Panc1 (cell line): ENCODE results near the gene BTBD9. TPM values are rescaled to one million over a fixed set of nuclear protein-coding genes. Genes with fewer than 3 reads are reported as not detected.
A peak's percentile ranks its signal among the peaks of the same experiment; 100 is the strongest.

ENCODE experiments used
- ATAC-seq: fragments of 200-7000 bp; cut with Tn5 transposase; 2 replicates; pipeline ENCODE4 v1.9.1; 2020; ENCODE audit warnings: mild to moderate bottlenecking, moderate library complexity
- BruUV-seq: library from RNA; stranded (reverse); fragments of 400-500 nt; replicated peaks from 2 replicates; lab custom pipeline; 2021; lab: Mats Ljungman, UMichigan
- CTCF ChIA-PET: fragments of 300-600 bp; sonication (Branson Sonifier 250); formaldehyde crosslinking; loops from one replicate; lab custom pipeline; 2022; ENCODE audit warnings: antibody characterized with exemption; lab: Charles Lee
- POLR2A ChIA-PET: fragments of 300-600 bp; sonication (Branson Sonifier 250); formaldehyde crosslinking; loops from one replicate; lab custom pipeline; 2022; ENCODE audit warnings: antibody characterized with exemption; lab: Charles Lee
- DNase-seq: peaks from one replicate; pipeline ENCODE4 v3.0.0-alpha.2; 2010; ENCODE audit warnings: low read depth, low spot score
- H3K27ac ChIP-seq: 2 replicates; pipeline ENCODE4 v1.5.1; 2011; ENCODE audit warnings: mild to moderate bottlenecking, low read length, inconsistent platforms
- H3K27me3 ChIP-seq: fragments of 200-500 bp; sonication (Bioruptor generic); 2 replicates; pipeline ENCODE4 v1.6.0; 2014; ENCODE audit warnings: low read length, inconsistent platforms; ENCODE audit not compliant: control insufficient read depth, insufficient read depth
- H3K36me3 ChIP-seq: fragments of 200-500 bp; sonication (Bioruptor generic); 2 replicates; pipeline ENCODE4 v1.5.1; 2014; ENCODE audit warnings: inconsistent platforms, mild to moderate bottlenecking, low read length, moderate library complexity; ENCODE audit not compliant: control insufficient read depth, insufficient read depth
- H3K4me1 ChIP-seq: 2 replicates; pipeline ENCODE4 v1.5.1; 2011; ENCODE audit warnings: inconsistent platforms, mild to moderate bottlenecking, low read length, moderate library complexity; ENCODE audit not compliant: control insufficient read depth, insufficient read depth
- H3K4me3 ChIP-seq, 2 experiments: 2 replicates each; pipeline ENCODE4 v1.5.1; 2011 to 2012; ENCODE audit warnings: low read depth in 2 of 2, low read length in 2 of 2, mild to moderate bottlenecking in 2 of 2, inconsistent platforms in 1 of 2, moderate library complexity in 1 of 2
- H3K9me3 ChIP-seq: fragments of 200-500 bp; sonication (Bioruptor generic); 2 replicates; pipeline ENCODE4 v1.5.1; 2014; ENCODE audit warnings: low read depth, mild to moderate bottlenecking, inconsistent platforms, low read length, moderate library complexity; ENCODE audit not compliant: control insufficient read depth, insufficient read depth
- POLR2AphosphoS5 ChIP-seq: IDR thresholded peaks from 2 replicates; pipeline ENCODE4 v1.6.1; 2012; ENCODE audit warnings: mild to moderate bottlenecking, low read depth, low read length, moderate library complexity
- SIN3A ChIP-seq: IDR thresholded peaks from 2 replicates; pipeline ENCODE4 v1.6.1; 2012; ENCODE audit warnings: low read depth, mild to moderate bottlenecking, low read length, moderate library complexity, borderline replicate concordance; ENCODE audit not compliant: insufficient read depth
- TCF7L2 ChIP-seq: IDR thresholded peaks from 2 replicates; pipeline ENCODE4 v1.6.1; 2011; ENCODE audit warnings: mild to moderate bottlenecking, low read depth, low read length, inconsistent platforms
- in situ Hi-C: cut with HindIII; loops from 2 replicates; pipeline ENCODE4 v1.10.0; 2016; ENCODE audit warnings: low sequenced_read_pairs, low pct_unique_long_range_greater_than_20kb
- intact Hi-C: fragments of 100-400 bp; cut with micrococcal nuclease; formaldehyde crosslinking; loops from one replicate; pipeline ENCODE4 v1.10.0; 2022; ENCODE audit not compliant: unreplicated experiment
- total RNA-seq: library from RNA; stranded (reverse); gene quantifications from one replicate; pipeline ENCODE4 v1.2.1, GENCODE V29; 2021; ENCODE audit not compliant: unreplicated experiment
- TF ChIP-seq, protein P1 (sequence below): fragments of 450-650 bp; IDR thresholded peaks from 2 replicates; pipeline ENCODE4 v1.5.1; 2017; ENCODE audit warnings: mild to moderate bottlenecking
- TF ChIP-seq, protein P2 (sequence below), 2 experiments: IDR thresholded peaks; 2 replicates each; pipeline ENCODE4 v1.6.1; 2011 to 2012; ENCODE audit warnings: low read depth in 2 of 2, control low read depth in 1 of 2, low read length in 1 of 2, mild to moderate bottlenecking in 1 of 2, moderate library complexity in 1 of 2; ENCODE audit not compliant: insufficient read depth in 1 of 2

BTBD9 gene
- total RNA-seq, 1 experiment from 2014 or later = 12.8 TPM

DNA sequence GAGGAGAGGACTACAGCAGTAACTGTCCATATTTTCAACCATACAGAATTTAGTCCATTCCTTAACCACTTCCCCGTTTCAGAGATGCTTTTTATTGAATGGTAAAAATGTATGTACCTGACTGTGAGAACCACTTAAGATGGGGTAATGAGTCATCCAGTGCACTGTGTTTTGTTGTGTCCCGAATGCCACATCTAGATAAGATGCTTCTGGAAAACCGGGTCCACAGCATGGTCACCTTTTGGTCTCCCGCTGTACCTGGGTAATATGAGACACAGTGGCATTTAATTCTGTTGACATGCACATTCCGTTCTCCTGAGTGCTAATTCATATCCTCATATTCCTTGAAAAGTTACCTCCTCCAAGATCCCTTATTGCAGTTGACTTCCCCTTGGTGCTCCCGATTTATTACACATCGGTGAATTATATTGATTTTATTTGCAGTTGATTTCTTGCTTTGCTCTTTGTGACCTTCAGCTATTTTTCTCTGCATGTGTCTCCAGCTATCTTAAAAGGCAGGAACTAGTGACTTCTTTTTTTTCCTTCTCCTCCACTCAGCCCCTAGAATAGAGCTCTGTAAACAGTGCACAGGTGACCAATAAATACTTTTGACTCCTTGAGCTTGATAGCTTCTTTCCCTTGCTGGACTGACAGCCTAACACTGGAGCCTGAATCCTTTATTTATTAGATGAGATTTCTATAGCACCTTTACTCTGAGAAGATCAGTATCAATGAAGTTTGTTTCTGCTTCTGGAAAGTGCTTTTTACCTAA is 505.6 kb downstream of the BTBD9 start:
- ChIA-PET CTCF (no interaction called here), POLR2A (interaction anchor here (0.6 kb wide), 1 partner anchor 15 kb away, joined by 5 read pairs; no protein-coding TSS in a partner anchor)
- no peaks in the 10 kb centered on the region for H3K36me3 ChIP-seq
- H3K4me1 ChIP-seq = no peaks in the 10 kb centered on the region
- ATAC-seq = no peak
- in situ Hi-C loops = no loop called here
- H3K9me3 ChIP-seq = no peaks in the 10 kb centered on the region
- no TSS peak for BruUV-seq
- H3K27ac ChIP-seq = no peak overlapping the region
- TF ChIP-seq SIN3A (no peak), POLR2AphosphoS5 (no peak), TCF7L2 (no peak)
- TF ChIP-seq, protein P1, sequence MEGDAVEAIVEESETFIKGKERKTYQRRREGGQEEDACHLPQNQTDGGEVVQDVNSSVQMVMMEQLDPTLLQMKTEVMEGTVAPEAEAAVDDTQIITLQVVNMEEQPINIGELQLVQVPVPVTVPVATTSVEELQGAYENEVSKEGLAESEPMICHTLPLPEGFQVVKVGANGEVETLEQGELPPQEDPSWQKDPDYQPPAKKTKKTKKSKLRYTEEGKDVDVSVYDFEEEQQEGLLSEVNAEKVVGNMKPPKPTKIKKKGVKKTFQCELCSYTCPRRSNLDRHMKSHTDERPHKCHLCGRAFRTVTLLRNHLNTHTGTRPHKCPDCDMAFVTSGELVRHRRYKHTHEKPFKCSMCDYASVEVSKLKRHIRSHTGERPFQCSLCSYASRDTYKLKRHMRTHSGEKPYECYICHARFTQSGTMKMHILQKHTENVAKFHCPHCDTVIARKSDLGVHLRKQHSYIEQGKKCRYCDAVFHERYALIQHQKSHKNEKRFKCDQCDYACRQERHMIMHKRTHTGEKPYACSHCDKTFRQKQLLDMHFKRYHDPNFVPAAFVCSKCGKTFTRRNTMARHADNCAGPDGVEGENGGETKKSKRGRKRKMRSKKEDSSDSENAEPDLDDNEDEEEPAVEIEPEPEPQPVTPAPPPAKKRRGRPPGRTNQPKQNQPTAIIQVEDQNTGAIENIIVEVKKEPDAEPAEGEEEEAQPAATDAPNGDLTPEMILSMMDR = no peak
- TF ChIP-seq, protein P2, sequence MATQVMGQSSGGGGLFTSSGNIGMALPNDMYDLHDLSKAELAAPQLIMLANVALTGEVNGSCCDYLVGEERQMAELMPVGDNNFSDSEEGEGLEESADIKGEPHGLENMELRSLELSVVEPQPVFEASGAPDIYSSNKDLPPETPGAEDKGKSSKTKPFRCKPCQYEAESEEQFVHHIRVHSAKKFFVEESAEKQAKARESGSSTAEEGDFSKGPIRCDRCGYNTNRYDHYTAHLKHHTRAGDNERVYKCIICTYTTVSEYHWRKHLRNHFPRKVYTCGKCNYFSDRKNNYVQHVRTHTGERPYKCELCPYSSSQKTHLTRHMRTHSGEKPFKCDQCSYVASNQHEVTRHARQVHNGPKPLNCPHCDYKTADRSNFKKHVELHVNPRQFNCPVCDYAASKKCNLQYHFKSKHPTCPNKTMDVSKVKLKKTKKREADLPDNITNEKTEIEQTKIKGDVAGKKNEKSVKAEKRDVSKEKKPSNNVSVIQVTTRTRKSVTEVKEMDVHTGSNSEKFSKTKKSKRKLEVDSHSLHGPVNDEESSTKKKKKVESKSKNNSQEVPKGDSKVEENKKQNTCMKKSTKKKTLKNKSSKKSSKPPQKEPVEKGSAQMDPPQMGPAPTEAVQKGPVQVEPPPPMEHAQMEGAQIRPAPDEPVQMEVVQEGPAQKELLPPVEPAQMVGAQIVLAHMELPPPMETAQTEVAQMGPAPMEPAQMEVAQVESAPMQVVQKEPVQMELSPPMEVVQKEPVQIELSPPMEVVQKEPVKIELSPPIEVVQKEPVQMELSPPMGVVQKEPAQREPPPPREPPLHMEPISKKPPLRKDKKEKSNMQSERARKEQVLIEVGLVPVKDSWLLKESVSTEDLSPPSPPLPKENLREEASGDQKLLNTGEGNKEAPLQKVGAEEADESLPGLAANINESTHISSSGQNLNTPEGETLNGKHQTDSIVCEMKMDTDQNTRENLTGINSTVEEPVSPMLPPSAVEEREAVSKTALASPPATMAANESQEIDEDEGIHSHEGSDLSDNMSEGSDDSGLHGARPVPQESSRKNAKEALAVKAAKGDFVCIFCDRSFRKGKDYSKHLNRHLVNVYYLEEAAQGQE (IDR thresholded peaks at IDR 0.05; ENCODE audit: insufficient read depth in 1 of 2, low read depth in 2 of 2, low read length in 1 of 2) = no peak
- intact Hi-C loops = no loop called here
- DNase-seq = no peak
- no peak overlapping the region for H3K4me3 ChIP-seq
- H3K27me3 ChIP-seq = no peaks in the 10 kb centered on the region

DNA sequence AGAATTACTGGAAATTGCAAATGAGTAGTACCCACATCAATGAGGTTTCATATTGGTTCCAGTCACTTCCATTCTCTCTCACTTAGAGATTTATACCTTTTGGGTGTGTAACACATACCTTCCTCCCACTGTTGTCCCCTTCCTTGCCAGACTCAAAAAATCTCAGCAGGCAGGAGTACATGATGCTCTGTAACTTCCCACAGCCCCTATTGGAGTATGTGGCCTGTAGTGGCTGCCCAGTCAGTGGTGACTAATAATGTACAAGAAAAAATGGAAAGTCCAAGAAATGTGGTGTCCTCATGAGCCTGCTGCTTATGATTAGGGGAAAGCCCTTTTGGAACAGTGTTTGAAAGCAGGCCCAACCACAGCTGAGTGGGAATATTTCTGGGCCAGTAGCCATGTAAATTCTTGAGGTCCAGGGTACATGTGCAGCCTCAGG is 508.2 kb downstream of the BTBD9 start:
- Histone ChIP-seq H3K4me3 (no peak overlapping the region), H3K27me3 (no peaks in the 10 kb centered on the region), H3K36me3 (no peaks in the 10 kb centered on the region), H3K4me1 (no peaks in the 10 kb centered on the region), H3K27ac (no peak overlapping the region), H3K9me3 (no peaks in the 10 kb centered on the region)
- ATAC-seq (0 out of 2 replicates have a peak, but pooled peaks have one; percentile 48), DNase-seq (no peak)
- no peak for TF ChIP-seq POLR2AphosphoS5
- TF ChIP-seq SIN3A = no peak
- TF ChIP-seq, protein P2 (IDR thresholded peaks at IDR 0.05; ENCODE audit: insufficient read depth in 1 of 2, low read depth in 2 of 2, low read length in 1 of 2) = no peak
- TF ChIP-seq, protein P1 = no peak
- TF ChIP-seq TCF7L2 = no peak
- intact Hi-C loops = no loop called here
- in situ Hi-C loops = no loop called here
- BruUV-seq = no TSS peak
- ChIA-PET CTCF (no interaction called here), POLR2A (no interaction called here)
